T-helper 17 cell (primary cell): ENCODE results near the gene GATA3. TPM values are rescaled to one million over a fixed set of nuclear protein-coding genes. Genes with fewer than 3 reads are reported as not detected.
A peak's percentile ranks its signal among the peaks of the same experiment; 100 is the strongest.

Experiments
- ATAC-seq: fragments of 150-1000 bp; cut with Tn5 transposase; 2 replicates; pipeline ENCODE4 v1.10.0; 2021; ENCODE audit warnings: mild to moderate bottlenecking, moderate library complexity
- DNase-seq, 3 donors: peaks; one replicate each; pipeline versions ENCODE4 v3.0.0 to v3.0.0-alpha.2; 2020 to 2021
- H3K9me3 ChIP-seq: one replicate; pipeline ENCODE4 v1.7.0; 2013; ENCODE audit warnings: low read length, mild to moderate bottlenecking; ENCODE audit not compliant: control insufficient read depth, poor library complexity, severe bottlenecking
- H3K27ac Mint-ChIP-seq: one replicate; pipeline ENCODE4 v1.8.0; 2022; ENCODE audit warnings: mild to moderate bottlenecking, moderate library complexity, mixed read lengths
- H3K27me3 Mint-ChIP-seq: one replicate; pipeline ENCODE4 v1.8.0; 2022; ENCODE audit warnings: mixed read lengths
- H3K36me3 Mint-ChIP-seq: one replicate; pipeline ENCODE4 v1.8.0; 2022; ENCODE audit warnings: low read depth, mixed read lengths
- H3K4me1 Mint-ChIP-seq: one replicate; pipeline ENCODE4 v1.8.0; 2022; ENCODE audit warnings: mild to moderate bottlenecking, mixed read lengths
- H3K4me3 Mint-ChIP-seq: one replicate; pipeline ENCODE4 v1.8.0; 2022; ENCODE audit warnings: mild to moderate bottlenecking, moderate library complexity, mixed read lengths
- total RNA-seq, 4 donors: library from RNA in 2 of 4; stranded (reverse) in 2 of 4; gene quantifications; one replicate each; pipeline ENCODE4 v1.2.3 and lab custom pipeline; 2022 to 2026

The GATA3 gene
- total RNA-seq, 2 donors from 2014 or later, result 91.9 to 149 TPM

DNA sequence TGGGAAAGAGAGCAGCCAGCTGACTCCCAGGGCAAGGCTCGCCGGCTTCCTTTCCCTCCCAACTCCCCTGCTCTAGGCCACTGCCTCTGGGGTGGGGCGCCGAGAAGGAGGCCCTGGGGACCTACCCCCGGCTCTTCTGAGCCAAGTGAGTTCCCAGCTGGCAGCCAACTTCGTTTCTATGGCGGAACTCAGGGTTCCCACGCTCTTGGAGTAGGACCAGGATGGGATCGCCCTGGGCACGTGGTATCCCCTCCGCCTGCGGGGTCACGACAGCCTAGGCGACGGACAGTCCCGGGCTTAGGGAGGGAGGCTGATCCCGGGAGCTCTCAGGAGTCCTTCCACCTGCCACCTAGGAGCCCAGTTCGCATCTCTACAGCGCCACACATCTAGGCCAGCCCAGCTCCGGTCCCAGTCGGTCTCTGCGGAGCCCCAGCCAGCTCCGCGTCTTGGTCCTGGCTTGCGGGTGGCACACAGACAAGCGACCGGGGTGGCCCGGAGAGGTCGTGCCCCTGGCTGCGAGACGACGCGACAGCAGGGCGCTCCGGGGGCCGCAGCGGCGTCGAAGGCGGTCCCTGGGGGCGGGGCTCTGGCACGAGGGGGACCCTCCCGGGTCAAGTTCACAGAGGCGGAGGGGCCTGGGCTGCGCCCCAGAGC is 20.5 kb upstream of the GATA3 start:
- peaks cover 5% of the 10 kb centered on the region for H3K9me3 ChIP-seq
- Mint-ChIP-seq H3K4me1 (peaks cover 14% of the 10 kb centered on the region), H3K27ac (no peak overlapping the region), H3K4me3 (peak overlapping the region; percentile 77), H3K36me3 (peaks cover 9% of the 10 kb centered on the region), H3K27me3 (peaks cover 60% of the 10 kb centered on the region)
- ATAC-seq (no peak), DNase-seq (peak in 1 of 3 donors; percentile 9)

DNA sequence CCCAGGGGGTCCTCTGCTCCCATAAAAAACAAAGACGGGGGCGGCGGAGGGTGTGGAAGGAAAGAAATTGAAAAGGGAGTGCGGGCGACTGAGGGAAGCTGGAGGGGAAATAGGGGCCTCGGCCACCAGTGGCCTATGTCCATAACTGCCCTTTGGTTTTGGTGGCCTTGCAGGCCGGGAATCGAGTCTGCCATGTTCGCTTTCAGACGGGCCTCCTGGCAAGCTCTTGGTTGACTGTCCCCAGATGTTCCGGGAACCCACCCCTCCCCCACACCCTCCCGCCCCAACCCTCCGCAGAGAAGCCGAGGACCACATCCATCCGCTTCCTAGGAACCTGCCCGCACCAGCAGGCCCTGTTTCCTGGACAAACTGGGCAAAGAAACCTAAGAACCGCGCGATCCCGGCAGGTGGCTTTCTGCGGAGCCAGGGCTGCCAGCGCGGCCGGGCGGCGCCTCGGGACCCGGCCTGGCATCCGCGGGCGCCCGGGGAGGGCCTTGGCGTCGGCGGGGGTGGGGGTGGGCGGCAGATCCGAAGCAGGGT is 20.0 kb upstream of the GATA3 start:
- H3K36me3 Mint-ChIP-seq, result peaks cover 9% of the 10 kb centered on the region
- DNase-seq (no peak), ATAC-seq (no peak)
- peak overlapping the region; percentile 77 for H3K4me3 Mint-ChIP-seq
- peaks cover 14% of the 10 kb centered on the region for H3K4me1 Mint-ChIP-seq
- no peak overlapping the region for H3K27ac Mint-ChIP-seq
- peaks cover 66% of the 10 kb centered on the region for H3K27me3 Mint-ChIP-seq
- peaks cover 8% of the 10 kb centered on the region for H3K9me3 ChIP-seq

GRCh38 chr10:8035006-8035640 is 19.4 kb upstream of the GATA3 start:
- Mint-ChIP-seq H3K27ac (peak overlapping the region; percentile 83), H3K36me3 (peaks cover 9% of the 10 kb centered on the region), H3K27me3 (peaks cover 70% of the 10 kb centered on the region), H3K4me1 (peaks cover 14% of the 10 kb centered on the region), H3K4me3 (peak overlapping the region; percentile 77)
- DNase-seq, result no peak
- H3K9me3 ChIP-seq, result peaks cover 8% of the 10 kb centered on the region
- no peak for ATAC-seq

DNA sequence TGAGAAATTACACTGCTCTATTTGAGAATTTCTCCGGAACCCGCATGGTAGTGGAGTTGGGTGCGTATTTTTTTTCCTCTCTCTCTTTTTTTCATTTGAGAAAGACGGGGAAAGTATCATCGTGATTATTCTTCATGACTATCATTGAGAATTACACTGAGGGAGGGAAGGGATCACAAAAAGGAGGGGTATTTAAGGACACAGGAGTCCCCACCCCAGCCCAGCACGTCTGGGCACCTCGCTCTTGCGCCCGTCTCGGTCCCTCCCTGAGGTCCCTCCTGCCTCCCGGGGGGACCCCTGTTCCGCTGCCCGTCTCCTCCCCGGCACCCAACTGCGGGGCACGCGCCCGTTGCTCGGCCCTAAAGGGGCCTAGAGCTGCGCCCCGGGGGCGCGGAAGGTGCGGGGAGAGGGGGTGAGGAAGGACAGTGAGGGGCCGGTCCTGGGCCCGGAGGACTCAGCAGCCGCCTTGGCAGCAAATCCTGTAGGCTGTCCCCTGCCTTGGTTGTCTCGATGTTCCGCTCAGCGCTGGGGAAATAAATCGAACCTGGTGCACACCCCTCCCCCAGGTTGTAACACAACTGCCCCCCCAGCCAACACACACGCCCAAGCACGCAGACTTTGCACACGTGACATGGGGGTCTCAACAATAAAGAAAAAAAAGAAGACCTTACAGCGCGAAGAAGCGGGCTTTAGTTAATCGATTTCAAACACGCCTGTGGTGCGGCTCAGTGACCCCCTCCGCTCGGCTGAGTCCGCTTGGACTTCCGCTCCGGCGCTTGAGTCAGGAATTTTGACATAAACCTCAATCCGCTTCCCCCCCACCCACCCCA is 18.6 kb upstream of the GATA3 start:
- Mint-ChIP-seq H3K27ac (peak overlapping the region; percentile 83), H3K27me3 (peaks cover 72% of the 10 kb centered on the region), H3K4me1 (peaks cover 14% of the 10 kb centered on the region), H3K36me3 (peaks cover 9% of the 10 kb centered on the region), H3K4me3 (peak overlapping the region; percentile 77)
- peaks cover 8% of the 10 kb centered on the region for H3K9me3 ChIP-seq
- no peak for ATAC-seq
- no peak for DNase-seq

DNA sequence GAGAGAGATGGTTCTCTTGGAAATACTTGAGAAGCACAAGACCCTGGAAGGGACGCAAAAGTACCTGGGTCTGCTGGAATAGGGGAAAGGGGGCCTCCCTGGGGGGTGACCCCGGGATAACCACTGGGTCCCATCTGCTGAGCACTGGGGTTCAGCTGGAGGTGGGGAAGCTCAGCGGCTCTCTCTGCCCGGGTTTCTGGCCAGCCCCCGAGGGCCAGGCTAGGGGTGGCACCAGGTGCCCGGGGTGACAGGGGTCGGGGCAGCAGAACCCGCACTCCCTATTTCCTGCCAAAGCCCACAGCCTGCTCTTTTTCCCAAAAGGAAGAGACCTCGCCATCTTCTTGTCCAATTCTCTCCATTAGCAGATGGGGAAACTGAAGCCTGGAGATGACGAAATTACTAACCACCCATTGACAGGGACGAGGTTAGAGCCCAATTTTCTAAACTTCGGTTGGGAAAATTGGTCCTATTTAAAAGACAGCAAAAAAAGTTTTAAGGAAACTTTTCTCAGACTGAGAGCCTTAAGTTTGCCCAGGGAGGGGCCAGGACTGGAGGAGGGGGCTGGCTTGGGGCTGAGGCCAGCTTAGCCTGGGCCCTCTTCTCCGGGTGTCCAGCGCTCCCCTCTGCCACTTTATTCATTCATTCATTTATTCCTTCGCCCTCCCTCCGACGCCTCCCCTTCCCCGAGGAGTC is 17.8 kb upstream of the GATA3 start:
- H3K4me3 Mint-ChIP-seq, result peak overlapping the region; percentile 77
- DNase-seq (no peak), ATAC-seq (no peak)
- peak overlapping the region; percentile 73 for H3K27ac Mint-ChIP-seq
- H3K9me3 ChIP-seq, result peaks cover 8% of the 10 kb centered on the region
- H3K36me3 Mint-ChIP-seq, result peaks cover 9% of the 10 kb centered on the region
- H3K4me1 Mint-ChIP-seq, result peaks cover 18% of the 10 kb centered on the region
- H3K27me3 Mint-ChIP-seq, result peaks cover 77% of the 10 kb centered on the region

DNA sequence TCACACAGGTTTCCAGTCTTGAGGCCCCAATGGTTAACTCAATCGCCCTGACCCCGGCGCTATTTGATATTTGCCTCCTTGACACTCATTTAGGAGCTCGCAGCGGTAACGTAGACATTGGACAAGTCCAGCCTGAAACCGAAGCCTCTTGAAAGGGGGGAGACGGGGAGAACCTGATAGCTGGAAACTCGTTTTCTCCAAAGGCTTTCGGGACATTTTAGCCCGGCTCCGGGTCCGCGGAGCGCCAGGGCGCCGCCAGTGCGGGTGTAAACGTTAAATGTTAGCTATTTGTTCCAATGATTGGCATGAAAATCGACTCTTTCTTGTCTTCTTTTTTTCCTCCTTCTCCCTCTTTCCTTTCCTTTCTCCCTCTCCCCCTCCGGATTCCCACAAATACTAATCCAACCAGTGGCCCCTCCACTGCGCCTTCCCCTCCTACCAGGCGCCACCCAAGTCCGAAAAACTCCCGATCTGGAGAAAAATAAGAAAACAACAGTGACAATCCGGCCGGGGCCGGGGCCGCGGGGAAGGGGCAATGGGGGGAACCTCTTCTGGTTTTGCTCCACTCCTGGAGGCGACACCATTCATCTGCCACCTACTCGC is 17.2 kb upstream of the GATA3 start:
- peaks cover 8% of the 10 kb centered on the region for H3K9me3 ChIP-seq
- H3K4me3 Mint-ChIP-seq, result peak overlapping the region; percentile 77
- peaks cover 23% of the 10 kb centered on the region for H3K4me1 Mint-ChIP-seq
- DNase-seq (no peak), ATAC-seq (no peak)
- H3K36me3 Mint-ChIP-seq, result peaks cover 9% of the 10 kb centered on the region
- peaks cover 77% of the 10 kb centered on the region for H3K27me3 Mint-ChIP-seq
- H3K27ac Mint-ChIP-seq, result peak overlapping the region; percentile 73

DNA sequence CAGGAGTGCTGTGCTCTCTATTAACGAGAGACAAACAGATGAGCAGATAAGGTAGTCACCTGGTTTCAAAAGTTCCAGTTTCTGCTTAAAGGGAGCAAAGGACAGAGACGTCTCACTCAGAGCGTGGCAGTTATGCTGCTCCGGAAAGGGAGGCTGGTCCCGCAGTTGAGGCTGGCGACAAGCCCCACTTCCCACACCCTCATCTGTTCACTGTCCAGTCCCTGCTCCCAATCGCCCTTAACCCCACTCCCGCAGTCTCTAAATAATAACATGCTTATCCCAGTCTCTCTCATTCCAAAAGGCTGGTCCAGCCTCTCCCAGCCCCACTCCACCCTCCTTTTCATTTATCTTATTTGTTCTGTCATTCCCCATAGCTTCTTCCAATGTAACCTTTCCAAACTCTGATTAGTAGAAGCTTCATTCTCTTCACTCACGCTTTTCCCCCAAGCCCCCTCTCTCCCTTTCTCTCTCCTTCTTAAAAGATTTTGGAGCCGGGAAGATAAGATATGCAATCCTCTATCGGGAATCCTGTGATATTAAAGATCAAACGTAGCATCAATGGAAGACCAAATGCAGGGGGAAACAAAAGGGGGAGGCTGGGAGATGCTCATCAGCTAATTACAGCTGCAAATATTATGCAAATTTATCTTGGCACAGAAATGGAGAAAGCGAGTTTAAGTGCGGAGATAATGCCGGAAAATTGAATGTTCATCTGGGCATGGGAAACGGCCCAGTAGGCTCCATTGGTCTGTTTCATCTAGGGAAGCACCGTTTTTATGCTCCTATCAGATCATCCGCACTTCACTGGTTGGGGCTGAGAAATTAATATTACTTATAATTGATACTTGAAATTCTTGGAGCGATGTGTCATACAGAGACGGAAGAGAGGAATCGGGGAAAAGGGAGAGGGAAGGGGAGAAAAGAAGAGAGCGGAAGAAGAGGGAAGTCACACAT is 16.3 kb upstream of the GATA3 start:
- H3K36me3 Mint-ChIP-seq, result peaks cover 9% of the 10 kb centered on the region
- peaks cover 31% of the 10 kb centered on the region for H3K4me1 Mint-ChIP-seq
- H3K4me3 Mint-ChIP-seq, result peak overlapping the region; percentile 34
- ATAC-seq, result no peak
- DNase-seq, result no peak
- H3K27me3 Mint-ChIP-seq, result peaks cover 77% of the 10 kb centered on the region
- peak overlapping the region; percentile 73 for H3K27ac Mint-ChIP-seq
- H3K9me3 ChIP-seq, result peaks cover 8% of the 10 kb centered on the region

DNA sequence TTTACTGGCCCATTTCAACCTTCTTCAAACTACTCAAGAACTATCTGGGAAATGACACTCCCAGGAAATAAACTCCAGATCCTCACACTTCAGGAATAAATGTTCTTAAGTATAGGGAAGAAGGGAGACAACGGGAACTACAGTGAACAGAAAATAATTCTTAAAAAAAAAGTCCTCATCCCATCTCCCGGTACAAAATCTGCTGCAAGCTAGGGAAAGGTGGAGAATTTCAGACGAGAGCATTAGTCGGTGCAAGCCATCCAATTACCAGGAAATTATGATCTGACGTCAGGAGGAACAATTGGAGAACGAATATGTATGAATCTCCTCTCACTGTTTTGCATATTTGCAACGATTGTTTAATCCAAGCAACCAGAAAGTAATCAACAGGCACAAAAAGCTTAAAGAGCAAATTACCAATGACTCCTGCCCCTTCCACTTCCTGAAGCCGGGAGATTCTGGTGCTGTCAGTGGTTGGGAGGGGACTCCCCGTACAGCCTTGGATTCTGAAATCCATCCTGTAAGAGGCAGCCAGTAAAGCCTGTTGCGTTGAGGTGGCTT is 15.1 kb upstream of the GATA3 start:
- H3K36me3 Mint-ChIP-seq, result peaks cover 9% of the 10 kb centered on the region
- DNase-seq, result no peak
- no peak for ATAC-seq
- peak overlapping the region; percentile 73 for H3K27ac Mint-ChIP-seq
- H3K27me3 Mint-ChIP-seq, result peaks cover 78% of the 10 kb centered on the region
- H3K4me3 Mint-ChIP-seq, result peak overlapping the region; percentile 3
- peaks cover 8% of the 10 kb centered on the region for H3K9me3 ChIP-seq
- peaks cover 37% of the 10 kb centered on the region for H3K4me1 Mint-ChIP-seq

GRCh38 chr10:8040651-8041050 is 13.8 kb upstream of the GATA3 start:
- Mint-ChIP-seq H3K27me3 (peaks cover 84% of the 10 kb centered on the region), H3K4me1 (peaks cover 42% of the 10 kb centered on the region), H3K27ac (peak overlapping the region; percentile 73), H3K4me3 (no peak overlapping the region), H3K36me3 (peaks cover 6% of the 10 kb centered on the region)
- ATAC-seq (no peak), DNase-seq (no peak)
- peaks cover 8% of the 10 kb centered on the region for H3K9me3 ChIP-seq

- Mint-ChIP-seq H3K36me3 (peaks cover 6% of the 10 kb centered on the region), H3K27ac (peak overlapping the region; percentile 84), H3K27me3 (peaks cover 91% of the 10 kb centered on the region), H3K4me1 (peaks cover 50% of the 10 kb centered on the region), H3K4me3 (no peak overlapping the region)
- DNase-seq (no peak), ATAC-seq (no peak)
- H3K9me3 ChIP-seq, result peaks cover 8% of the 10 kb centered on the region
Measured at GRCh38 chr10:8041284-8041991, 13.1 kb upstream of the GATA3 start.
